ENCODE results near the gene LIPM.
A peak's percentile ranks its signal among the peaks of the same experiment; 100 is the strongest.

The LIPM gene, protein sequence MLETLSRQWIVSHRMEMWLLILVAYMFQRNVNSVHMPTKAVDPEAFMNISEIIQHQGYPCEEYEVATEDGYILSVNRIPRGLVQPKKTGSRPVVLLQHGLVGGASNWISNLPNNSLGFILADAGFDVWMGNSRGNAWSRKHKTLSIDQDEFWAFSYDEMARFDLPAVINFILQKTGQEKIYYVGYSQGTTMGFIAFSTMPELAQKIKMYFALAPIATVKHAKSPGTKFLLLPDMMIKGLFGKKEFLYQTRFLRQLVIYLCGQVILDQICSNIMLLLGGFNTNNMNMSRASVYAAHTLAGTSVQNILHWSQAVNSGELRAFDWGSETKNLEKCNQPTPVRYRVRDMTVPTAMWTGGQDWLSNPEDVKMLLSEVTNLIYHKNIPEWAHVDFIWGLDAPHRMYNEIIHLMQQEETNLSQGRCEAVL

DNA sequence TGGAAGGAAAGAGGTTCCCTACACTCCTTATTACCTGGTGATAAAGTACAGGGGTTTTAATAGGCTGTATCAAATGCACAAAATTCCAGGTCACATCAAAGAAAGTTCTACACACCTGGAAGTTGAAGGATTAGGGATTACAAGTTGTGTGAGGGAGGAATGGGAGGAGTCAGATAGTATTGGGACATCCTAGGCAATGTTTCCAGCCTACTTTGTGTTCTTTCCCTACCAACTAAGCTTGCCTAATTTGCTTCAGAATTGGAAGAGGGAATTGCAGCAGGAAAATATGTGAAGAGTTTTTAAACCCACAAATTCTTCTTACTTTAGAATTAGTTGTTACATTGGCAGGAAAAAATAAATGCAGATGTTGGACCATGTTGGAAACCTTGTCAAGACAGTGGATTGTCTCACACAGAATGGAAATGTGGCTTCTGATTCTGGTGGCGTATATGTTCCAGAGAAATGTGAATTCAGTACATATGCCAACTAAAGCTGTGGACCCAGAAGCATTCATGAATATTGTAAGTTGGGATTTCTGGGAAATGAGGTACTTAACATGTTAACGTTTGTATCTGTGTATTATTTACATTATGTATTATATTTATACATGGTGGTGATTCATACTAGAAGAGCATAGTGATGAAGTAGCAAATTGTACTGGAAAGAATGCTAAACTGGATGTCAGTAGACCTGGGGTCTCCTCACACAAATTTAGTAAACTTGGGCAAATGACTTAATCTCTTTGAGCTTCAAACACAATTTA, at the start of gene LIPM:
TSS of gene LIPM (plus strand) at position 208 of the 763 bp plus-strand sequence. CDS start at position 375, 167 bp downstream.
- DNase-seq (ENCODE audit: low read depth in 3 of 3): no peak

DNA sequence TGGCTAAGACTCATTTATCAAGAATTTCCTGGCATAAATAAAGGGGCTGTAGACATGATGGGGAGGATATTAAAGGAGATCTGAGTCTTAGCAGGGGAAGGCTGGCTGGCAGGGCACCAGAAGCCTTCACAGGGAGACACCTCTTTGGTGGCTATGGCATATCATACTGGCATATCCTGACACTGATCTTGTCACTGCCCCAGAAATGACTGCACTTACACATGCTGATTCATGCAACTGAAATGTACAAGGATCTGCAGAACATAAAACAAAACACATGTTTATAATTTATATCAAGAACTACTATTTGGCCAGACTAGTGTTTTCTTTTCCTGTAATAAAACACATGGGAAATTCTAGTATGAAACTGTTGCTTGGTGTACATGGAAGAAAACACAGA, 48.2 kb upstream of the LIPM start:
- DNase-seq (ENCODE audit: low read depth in 3 of 3): no peak

DNA sequence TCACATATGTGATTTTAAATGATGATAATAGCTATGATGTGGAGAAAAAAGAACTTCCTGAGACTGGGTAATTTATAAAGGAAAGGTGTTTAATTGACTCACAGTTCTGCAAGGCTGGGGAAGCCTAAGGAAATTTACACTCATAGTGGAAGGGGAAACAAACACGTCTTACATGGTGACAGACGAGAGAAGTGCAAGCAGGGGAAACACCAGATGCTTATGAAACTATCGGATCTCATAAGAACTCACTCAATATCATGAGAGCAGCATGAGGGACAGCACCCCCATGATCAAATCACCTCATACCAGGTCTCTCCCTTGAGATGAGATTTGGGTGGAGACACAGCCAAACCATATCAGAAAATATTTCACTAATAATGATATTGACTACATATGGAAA, 46.8 kb upstream of the LIPM start:
- peak in 1 of 3 donors; percentile 3 for DNase-seq (ENCODE audit: low read depth in 3 of 3)

DNA sequence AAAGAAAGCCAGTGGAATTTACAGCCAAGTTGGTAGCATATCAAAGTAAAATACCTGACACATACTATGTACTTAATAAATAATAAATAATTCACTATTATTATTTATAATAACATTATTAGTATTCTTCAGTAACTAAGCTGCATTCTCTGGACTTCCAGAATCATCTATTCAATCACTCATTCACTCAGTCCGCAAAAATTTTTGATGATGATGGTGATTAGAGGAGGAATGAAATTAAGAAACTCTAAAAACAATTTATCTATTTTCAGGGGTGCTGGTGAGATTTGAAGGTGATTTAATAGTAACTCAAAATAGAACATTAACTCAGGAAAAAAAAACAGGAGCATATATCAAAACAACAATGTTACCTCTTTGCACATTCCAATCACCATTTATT, 45.9 kb upstream of the LIPM start:
- DNase-seq (ENCODE audit: low read depth in 3 of 3): no peak

DNA sequence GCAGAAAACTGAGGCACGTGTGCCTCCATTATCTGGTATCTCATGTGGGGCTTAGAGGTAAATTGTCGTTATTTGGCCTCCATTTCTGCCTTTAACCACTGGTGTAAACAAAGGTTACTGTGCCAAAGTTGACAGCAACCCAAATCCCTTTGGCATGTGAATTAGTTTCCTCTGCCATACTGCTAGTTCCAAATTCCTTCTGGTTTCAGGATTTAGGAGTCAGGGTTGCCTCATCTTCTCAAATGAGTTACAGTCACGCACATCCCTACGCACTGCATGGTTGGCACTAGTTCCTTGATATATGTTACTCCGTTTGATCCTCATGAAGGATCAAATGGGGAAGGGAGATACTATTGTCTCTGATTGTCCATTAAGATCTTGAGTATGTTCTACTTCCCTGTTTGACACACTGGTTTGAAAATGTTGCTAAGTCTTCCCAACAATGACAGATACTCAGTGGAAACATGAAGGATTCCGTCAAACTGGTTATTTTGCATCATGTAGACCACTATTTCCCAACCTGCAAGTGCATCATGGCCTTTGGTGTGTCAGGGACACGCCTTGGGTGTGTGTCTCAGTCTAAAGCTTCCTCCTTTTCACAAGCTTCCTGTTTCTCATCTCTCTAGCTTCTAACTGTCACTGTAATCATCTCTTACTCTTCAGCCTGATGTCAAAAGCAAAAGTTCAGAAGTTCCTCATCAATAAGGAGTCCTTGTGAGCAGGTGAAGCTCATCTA, 43.0 kb upstream of the LIPM start, which contains the start of gene LIPN:
TSS of gene LIPN (plus strand) at position 655 of the 736 bp plus-strand sequence. CDS start 1,386 bp downstream, outside the sequence.
- DNase-seq (ENCODE audit: low read depth in 3 of 3): no peak

DNA sequence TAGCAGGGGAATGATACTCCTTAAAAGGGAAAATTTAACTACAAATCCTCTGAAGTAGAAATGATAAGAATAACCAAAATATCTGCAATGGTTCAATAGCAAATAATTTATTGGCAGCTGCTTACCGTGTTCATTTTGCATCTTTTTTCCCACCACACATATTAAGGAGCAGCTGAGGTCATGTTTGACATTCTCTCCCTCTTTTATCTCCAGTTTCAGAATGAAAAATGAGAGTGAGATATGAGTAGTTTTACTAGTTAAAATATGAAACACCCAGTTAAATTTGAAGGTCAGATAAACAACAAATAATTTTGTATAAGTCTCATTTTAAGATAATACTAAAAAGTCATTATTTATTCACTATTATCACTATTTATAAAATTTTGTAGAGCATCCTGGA, 39.6 kb upstream of the LIPM start:
- no peak for DNase-seq (ENCODE audit: low read depth in 3 of 3)

DNA sequence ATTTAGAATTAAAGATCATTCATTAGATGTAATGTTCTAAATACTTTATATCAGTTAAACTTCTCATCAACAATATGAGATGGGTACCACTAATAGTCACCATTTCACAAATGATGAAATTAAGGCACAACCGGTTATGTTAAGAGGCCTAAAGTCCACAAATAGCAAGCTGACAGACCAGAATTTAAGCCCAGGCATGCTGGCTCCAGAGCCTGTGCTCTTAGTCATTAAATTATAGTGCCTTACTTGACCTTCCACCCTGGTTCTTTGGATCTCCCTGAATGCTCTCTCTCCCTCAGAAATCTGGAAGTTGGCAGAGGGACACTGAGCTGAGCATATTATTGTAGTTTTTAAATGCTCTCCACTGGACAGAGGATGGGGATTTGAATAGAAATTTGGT, 39.1 kb upstream of the LIPM start:
- DNase-seq (ENCODE audit: low read depth in 3 of 3): no peak

DNA sequence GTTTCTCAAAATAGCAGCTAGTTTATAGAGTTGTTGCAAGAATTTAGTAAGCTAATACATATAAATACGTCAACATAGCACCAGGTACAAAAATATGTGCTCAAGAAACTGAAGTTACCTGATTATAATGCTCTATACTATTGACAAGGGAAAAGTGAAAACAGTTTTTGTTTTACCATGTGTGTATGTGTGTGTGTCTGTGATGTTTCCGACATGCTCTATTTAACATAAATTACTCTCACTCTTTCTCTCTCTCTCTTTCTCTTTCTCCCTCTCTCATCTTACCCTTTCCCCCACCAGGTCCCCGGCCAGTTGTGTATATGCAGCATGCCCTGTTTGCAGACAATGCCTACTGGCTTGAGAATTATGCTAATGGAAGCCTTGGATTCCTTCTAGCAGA, 38.4 kb upstream of the LIPM start:
- DNase-seq (ENCODE audit: low read depth in 3 of 3): no peak

DNA sequence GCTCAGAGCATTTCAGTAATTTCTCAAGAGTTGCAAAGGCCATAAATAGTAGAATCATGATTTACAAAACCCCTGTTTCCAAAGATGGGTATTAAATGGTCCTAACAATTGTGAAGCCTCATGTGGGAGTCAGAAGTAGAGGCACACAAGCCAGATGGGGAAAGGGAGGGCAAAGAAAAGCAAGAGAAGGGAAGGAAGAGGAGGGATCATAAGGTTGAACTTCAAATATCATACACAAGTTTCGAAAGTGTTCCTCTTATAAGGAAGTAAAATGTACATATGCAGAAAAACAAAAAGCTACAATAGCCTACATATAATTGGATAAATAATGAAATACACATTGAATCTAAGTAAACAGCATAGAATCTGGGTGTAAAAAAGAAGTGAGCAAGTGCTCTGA, 36.7 kb upstream of the LIPM start:
- DNase-seq (ENCODE audit: low read depth in 3 of 3): no peak

DNA sequence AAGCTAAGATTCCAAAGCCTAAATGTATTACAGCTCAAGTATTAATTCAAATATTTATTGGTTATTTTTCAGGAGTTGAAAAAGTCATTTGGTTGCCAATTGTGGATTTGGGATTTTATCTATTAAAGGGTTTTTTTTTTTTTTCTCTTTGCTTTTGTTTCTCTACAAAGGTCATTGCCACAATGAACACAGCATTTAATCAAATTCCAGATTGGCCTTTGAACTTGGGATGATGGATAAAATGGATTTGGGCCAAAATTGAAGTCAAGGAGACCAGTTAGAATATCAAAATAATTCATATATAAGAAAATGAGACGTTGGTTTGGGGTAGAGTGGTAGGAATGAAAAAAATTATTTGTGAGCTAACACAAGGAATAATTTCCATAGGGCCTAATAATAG, 33.1 kb upstream of the LIPM start:
- no peak for DNase-seq (ENCODE audit: low read depth in 3 of 3)

DNA sequence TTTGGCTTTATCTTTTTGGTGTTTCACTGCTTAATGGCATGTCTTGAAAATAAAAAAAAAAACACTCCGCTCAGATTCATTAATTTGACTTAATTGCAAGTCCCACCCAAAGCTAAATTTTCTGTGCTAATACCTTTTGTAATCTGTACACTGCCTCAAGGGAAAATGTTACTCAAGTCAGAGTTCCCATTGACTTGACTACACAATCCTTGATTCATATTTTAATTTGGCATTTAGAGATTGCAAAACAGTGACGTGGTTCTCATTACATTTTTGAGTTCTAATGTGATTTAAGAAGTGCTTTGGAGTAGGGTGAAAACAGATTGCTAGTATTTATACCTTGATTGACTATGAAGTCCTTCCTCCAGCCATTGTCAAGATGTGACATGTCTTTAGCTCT, 21.3 kb upstream of the LIPM start:
- DNase-seq (ENCODE audit: low read depth in 3 of 3): no peak

DNA sequence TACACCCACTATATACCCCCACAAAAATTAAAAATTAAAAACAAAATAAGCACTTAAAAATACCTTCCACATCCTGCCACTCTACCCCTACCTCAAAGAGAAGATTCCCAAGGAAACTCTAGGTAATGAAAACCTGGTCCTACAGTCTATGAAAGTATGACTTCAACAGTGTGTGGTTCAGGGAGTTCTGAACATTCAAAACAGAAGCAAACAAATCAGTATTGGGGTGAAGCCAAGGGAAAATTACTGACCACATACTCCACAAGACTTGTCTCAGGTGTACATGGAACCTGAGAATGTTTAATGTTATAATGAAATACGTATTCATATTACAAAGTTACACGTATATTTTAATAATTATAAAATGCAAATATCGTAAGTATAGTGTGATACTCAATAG, 20.3 kb upstream of the LIPM start:
- DNase-seq (ENCODE audit: low read depth in 3 of 3): no peak

DNA sequence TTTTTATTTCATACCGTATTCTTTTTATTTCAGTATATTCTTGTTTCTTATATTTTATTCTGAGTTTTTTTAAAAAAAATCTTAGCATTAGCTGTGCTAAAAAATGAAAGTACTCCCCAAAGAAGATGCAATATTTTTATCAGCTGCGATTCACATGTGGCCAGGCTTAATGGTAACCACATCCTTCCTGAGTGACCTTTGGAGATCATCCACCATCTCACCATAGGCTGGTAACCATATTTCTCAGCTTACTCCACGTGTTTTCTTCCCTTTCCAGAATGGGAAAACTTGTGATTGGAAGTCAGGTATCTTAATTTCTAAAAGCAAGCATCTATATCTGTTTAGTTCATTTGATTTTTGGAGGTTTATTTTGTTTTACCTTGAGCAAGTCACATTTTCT, 18.8 kb upstream of the LIPM start:
- DNase-seq (ENCODE audit: low read depth in 3 of 3): no peak

DNA sequence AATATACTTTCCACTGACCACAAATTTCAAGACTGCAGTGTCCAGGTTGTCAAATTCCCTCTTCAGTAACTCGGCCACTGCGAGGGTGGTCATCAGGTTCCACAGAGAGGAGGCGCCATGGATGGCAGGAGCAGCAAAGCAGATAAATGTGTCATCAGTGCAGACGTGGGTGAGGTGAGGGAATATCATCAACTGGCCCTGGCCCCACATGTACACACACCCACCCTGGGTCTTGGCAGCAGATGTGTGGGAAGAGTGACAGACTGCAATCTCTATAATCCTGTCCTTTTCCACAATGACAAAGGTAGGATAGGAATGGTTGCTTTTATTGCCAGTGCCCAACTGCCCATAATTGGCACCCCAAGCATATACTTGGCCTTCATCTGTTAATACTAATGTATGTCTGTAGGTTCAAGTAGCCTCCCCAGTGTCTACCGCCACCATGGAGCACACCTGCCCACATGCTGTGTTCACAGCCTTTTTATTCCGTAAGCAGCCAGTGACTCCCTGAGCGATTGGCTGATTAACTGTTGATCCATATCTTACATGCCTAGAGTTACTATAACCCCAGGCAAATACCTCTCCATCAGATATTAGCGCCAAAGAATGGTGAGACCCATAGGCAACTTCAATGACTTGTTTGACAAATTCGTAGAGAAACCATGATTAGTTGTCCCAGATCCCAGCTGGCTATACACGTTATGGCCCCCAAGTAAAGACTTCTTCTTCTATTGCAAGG, 16.3 kb upstream of the LIPM start:
- no peak for DNase-seq (ENCODE audit: low read depth in 3 of 3)

DNA sequence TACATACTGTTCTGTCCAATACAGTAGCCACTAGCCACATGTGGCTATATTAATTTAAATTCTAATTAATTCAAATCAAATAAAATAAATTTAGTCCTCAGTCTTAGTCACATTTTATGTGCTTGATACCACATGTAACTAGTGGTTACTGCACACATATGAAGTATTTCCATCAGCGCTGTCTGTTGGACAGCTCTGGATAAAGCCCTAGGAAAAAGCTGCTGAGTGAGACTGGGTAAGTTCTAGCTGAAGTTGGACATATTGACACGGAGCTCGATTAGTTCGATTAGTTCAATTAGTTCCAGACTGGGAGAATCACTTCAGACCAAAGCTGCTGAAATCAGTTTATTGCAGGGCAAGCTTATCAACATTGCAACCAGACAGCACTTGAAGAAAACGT, 15.1 kb upstream of the LIPM start:
- no peak for DNase-seq (ENCODE audit: low read depth in 3 of 3)

DNA sequence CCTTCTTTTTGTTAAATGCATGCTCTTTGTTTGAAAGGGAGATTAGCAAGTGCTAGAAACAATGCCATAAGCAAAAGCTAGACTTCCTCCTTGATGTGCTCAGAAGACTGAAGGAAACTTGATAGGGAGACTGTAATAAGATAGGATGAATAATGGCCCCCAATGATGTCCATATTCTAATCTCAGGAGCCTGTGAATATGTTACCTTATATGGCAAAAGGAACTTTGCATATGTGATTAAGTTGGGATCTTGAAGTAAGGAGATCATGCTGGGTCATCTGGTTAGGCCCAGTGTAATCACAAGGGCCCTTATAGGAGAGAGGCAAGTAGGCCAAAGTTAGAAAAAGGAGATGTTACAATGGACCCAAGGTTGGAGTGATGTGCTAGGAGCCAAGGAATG, 13.6 kb upstream of the LIPM start:
- no peak for DNase-seq (ENCODE audit: low read depth in 3 of 3)

DNA sequence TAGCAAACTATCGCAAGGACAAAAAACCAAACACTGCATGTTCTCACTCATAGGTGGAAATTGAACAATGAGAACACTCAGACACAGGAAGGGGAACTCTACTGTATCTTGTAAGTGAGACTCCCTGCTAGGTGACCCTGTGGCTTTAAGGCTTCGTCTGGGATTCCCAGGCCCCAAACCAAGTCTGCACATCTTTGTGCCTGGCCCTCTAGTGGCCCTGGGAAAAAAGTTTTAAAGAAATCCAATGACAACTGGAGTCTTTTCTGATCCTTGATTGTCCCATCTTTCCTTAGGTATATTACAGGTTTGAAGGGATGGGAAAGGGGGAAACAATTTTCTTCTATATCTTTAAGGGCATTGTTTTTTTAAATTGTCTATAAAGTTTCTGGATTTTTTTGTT, 10.6 kb upstream of the LIPM start:
- no peak for DNase-seq (ENCODE audit: low read depth in 3 of 3)

DNA sequence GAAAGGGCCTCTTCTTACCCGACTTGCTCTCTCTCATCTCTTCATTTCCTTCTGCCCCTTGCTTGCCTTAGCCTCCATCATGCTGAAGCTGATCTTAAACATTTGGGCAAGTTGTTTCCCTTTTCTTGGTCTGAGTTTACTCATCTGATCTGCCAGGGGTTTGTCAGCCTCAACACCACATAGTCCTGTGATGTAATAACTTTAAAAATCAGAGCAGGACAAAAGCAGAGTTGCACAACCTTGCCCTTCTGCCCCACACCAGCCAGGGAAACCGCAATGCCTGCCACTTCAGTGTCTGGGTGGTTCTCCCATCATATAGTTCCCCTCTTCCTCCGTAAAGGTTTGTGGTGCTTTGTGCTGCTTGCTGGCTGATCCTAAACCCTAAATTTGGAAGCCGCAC, 9.9 kb upstream of the LIPM start:
- DNase-seq (ENCODE audit: low read depth in 3 of 3): no peak

DNA sequence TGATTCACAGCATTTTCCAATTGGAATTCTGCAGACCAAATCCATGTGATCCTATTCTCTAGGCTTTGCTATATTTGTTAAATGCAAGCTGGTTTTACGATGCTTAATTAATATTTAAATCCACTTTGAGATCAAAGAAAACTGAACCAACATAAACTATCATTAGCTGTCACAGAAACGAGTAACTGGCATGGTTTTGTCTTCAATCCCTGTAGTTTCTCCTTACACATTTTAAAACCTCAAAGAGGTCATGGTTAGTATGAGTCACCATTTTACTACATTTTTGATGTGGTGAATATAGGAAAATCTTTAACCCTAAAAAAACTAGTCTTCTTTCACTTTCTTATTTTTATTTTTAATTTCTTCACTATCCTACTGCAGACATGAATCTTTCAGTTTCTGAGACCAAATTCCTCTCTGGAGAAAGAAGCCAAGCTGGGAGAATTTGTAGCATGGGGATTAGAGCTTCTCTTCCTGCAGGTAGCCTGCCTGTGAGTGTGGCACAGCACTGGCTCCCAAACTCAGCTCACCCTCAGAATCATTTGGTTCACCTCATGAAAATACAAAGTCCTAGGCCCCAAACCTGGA, 8.7 kb upstream of the LIPM start:
- DNase-seq (ENCODE audit: low read depth in 3 of 3): no peak

DNA sequence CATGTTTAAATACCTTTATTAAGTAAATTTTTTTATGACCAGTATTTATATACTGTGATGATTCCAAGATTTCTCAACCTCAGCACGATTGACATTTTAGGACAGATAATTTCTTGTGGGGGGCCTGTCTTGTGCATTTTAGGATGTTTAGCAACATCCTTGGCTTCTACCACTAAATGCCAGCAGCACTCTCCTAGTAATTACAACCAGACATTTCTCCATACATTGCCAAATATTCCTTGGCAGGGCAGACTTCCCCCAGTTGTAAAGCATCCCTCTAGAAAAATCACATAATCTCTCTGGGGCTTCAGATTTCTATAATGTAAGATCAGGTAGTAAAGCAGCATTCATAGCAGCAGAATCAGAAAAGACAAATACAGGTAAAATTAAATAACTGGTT, 7.8 kb upstream of the LIPM start:
- DNase-seq (ENCODE audit: low read depth in 3 of 3): no peak
